HepG2 (cell line): ENCODE results near the gene PTAR1. TPM values are rescaled to one million over a fixed set of nuclear protein-coding genes. Genes with fewer than 3 reads are reported as not detected.
A peak's percentile ranks its signal among the peaks of the same experiment; 100 is the strongest.

Experiments
- ARNT ChIP-seq: fragments of 450-650 bp; IDR thresholded peaks from 2 replicates; pipeline ENCODE4 v1.6.1; 2017
- CBX2 ChIP-seq, 2 experiments: fragments of 200-600 bp in 1 of 2; sonication (generic); formaldehyde crosslinking in 1 of 2; IDR thresholded peaks; 2 replicates each; pipeline versions ENCODE4 v1.7.0 to v1.8.1; 2018 to 2022; ENCODE audit warnings: low read depth in 2 of 2, low read length in 1 of 2, mild to moderate bottlenecking in 1 of 2, missing genetic modification reagents in 1 of 2
- ESRRA ChIP-seq: sonication (generic); formaldehyde crosslinking; IDR thresholded peaks from 2 replicates; pipeline ENCODE4 v1.5.1; 2020; ENCODE audit warnings: mild to moderate bottlenecking, low read depth, missing genetic modification reagents
- GABPB1 ChIP-seq: IDR thresholded peaks from 2 replicates; pipeline ENCODE4 v1.6.1; 2016; ENCODE audit warnings: mild to moderate bottlenecking, missing genetic modification reagents, moderate library complexity, missing compliant biosample characterization
- HOXA3 ChIP-seq: sonication (generic); formaldehyde crosslinking; IDR thresholded peaks from 2 replicates; pipeline ENCODE4 v1.5.0; 2020; ENCODE audit warnings: missing genetic modification reagents
- MED1 ChIP-seq: sonication (generic); formaldehyde crosslinking; IDR thresholded peaks from 2 replicates; pipeline ENCODE4 v1.4.0; 2020; ENCODE audit warnings: missing genetic modification reagents
- RXRA ChIP-seq: sonication (generic); formaldehyde crosslinking; IDR thresholded peaks from 2 replicates; pipeline ENCODE4 v1.5.1; 2020; ENCODE audit warnings: missing genetic modification reagents
- SALL2 ChIP-seq: sonication (generic); formaldehyde crosslinking; IDR thresholded peaks from 2 replicates; pipeline ENCODE4 v1.8.1; 2023; ENCODE audit warnings: mild to moderate bottlenecking, missing genetic modification reagents, inconsistent platforms
- THAP9 ChIP-seq: sonication (generic); formaldehyde crosslinking; IDR thresholded peaks from 2 replicates; pipeline ENCODE4; 2020; ENCODE audit warnings: missing genetic modification reagents, mild to moderate bottlenecking, borderline replicate concordance
- ZBTB20 ChIP-seq: sonication (generic); formaldehyde crosslinking; IDR thresholded peaks from 2 replicates; pipeline ENCODE4 v1.8.1; 2023; ENCODE audit warnings: missing genetic modification reagents, low read depth, mild to moderate bottlenecking, borderline replicate concordance
- ZNF407 ChIP-seq: sonication (generic); formaldehyde crosslinking; IDR thresholded peaks from one replicate; pipeline ENCODE4 v1.5.1; 2020; ENCODE audit warnings: mild to moderate bottlenecking, missing genetic modification reagents; ENCODE audit errors: not compliant biosample characterization
- ZNF501 ChIP-seq: sonication (generic); formaldehyde crosslinking; IDR thresholded peaks from 2 replicates; pipeline ENCODE4 v1.5.1; 2020; ENCODE audit warnings: mild to moderate bottlenecking, moderate library complexity, missing genetic modification reagents
- ZNF569 ChIP-seq: sonication (generic); formaldehyde crosslinking; IDR thresholded peaks from 2 replicates; pipeline ENCODE4 v1.5.0; 2020; ENCODE audit warnings: mild to moderate bottlenecking, missing genetic modification reagents, moderate library complexity, borderline replicate concordance
- ZNF652 ChIP-seq: IDR thresholded peaks from 2 replicates; pipeline ENCODE4 v1.6.1; 2016; ENCODE audit warnings: low read depth, borderline replicate concordance
- ZNF772 ChIP-seq: sonication (generic); formaldehyde crosslinking; IDR thresholded peaks from 2 replicates; pipeline ENCODE4 v1.5.0; 2020; ENCODE audit warnings: mild to moderate bottlenecking, missing genetic modification reagents
- polyA plus RNA-seq, 8 experiments: library from polyadenylated mRNA; depleted of rRNA in 3 of 8; stranded (reverse) in 7 of 8; unstranded in 1 of 8; fragments of >200 nt; fragmentation: Illumina TruSeq in 4 of 8; extraction: Trizol in 4 of 8; gene quantifications; 2 replicates each; pipeline versions ENCODE4 v1.2.1 to v1.2.3, GENCODE V29; 2011 to 2016; ENCODE audit warnings: low read depth in 4 of 8, missing spikeins in 1 of 8, mixed read lengths in 1 of 8; ENCODE audit not compliant: insufficient read depth in 1 of 8
- total RNA-seq, 5 experiments: library from RNA; depleted of rRNA; stranded (reverse); fragments of >200 nt; fragmentation: Illumina TruSeq; extraction: Trizol; gene quantifications; 2 replicates each; pipeline ENCODE4 v1.2.3, GENCODE V29; 2016; ENCODE audit warnings: low read depth in 1 of 5

Gene PTAR1
- total and polyA plus RNA-seq, 2 of the 13 experiments (the other 11 are each of a cell fraction or from before 2014, with no cell fraction given): 26.5 to 42.1 TPM

DNA sequence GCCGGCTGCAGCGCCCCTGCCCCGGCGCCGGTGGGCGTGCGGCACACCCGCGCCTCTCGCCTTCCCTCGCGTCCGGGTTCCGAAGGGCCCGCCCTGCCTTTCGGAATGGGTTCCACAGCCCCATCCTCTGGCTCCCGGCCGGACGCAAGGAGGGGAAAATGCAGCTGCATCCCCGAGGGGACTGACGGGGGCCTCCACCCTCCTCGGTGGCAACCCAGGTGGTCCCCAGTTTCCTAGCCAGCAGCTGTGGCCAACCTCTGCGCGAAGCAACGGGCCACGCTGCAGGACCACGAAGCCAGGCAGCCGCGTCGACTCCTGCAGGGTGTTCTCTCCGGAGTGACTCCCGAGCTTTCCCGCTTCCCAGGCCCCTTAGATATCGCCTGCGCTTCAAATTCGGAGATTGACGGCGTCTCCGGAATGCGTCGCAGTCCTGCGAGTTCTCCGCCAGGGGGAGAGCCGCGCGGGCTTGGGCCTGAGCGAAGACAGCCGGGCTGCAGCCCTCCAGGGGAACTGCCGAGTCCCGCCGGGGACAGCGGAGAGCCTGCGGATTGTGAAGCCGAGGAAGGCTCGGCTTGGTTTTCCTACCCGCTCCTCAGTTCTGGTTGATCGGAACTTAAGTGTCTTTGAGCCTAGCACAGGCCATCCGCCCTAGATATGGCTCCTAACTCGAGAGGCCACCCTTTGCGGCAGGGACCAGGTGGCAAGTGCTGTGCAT is 87.1 kb downstream of the PTAR1 start (continued):
- TF ChIP-seq ZNF407 (CRISPR knock-in tag): peak; percentile 27
- TF ChIP-seq SALL2 (CRISPR knock-in tag): 0 out of 2 replicates have a peak, but pooled peaks have one; percentile 36
- TF ChIP-seq ZNF652: 0 out of 2 replicates have a peak, but pooled peaks have one; percentile 13
- TF ChIP-seq ESRRA (CRISPR knock-in tag): no peak
- TF ChIP-seq THAP9 (CRISPR knock-in tag): peak; percentile 23; the same call in 1 of the 2 replicates
- no peak for TF ChIP-seq RXRA (CRISPR knock-in tag)
- TF ChIP-seq MED1 (CRISPR knock-in tag): peak; percentile 29; the same call in 1 of the 2 replicates
- TF ChIP-seq CBX2 (IDR thresholded peaks at IDR 0.05; ENCODE audit: low read depth, low read length): no peak
- TF ChIP-seq CBX2 (CRISPR knock-in tag; IDR thresholded peaks at IDR 0.05; ENCODE audit: low read depth): 0 out of 2 replicates have a peak, but pooled peaks have one; percentile 65
- TF ChIP-seq ARNT: no peak
- TF ChIP-seq GABPB1 (CRISPR knock-in tag): peak; percentile 63; the same call in 1 of the 2 replicates
- no peak for TF ChIP-seq ZNF772 (CRISPR knock-in tag)
- peak; percentile 48 for TF ChIP-seq HOXA3 (CRISPR knock-in tag)
- TF ChIP-seq ZBTB20: 0 out of 2 replicates have a peak, but pooled peaks have one; percentile 43
- no peak for TF ChIP-seq ZNF569 (CRISPR knock-in tag)
- TF ChIP-seq ZNF501 (CRISPR knock-in tag): peak; percentile 72
